HEK293T (cell line): ENCODE results near the gene OR4K13.

Source experiments
- ARNT ChIP-seq: fragments of 450-650 bp; IDR thresholded peaks from 2 replicates; pipeline ENCODE4 v1.6.1; 2017; ENCODE audit warnings: mild to moderate bottlenecking
- CTBP1 ChIP-seq: fragments of 450-650 bp; IDR thresholded peaks from 2 replicates; pipeline ENCODE4 v1.6.1; 2016; ENCODE audit warnings: borderline replicate concordance
- ELF4 ChIP-seq: fragments of 450-650 bp; IDR thresholded peaks from 2 replicates; pipeline ENCODE4 v1.6.1; 2017; ENCODE audit warnings: antibody characterized with exemption
- FOXA1 ChIP-seq: fragments of 450-650 bp; IDR thresholded peaks from 2 replicates; pipeline ENCODE4 v1.6.1; 2016; ENCODE audit warnings: mild to moderate bottlenecking
- FOXK2 ChIP-seq: fragments of 450-650 bp; IDR thresholded peaks from 2 replicates; pipeline ENCODE4 v1.6.1; 2016; ENCODE audit warnings: mild to moderate bottlenecking
- FOXM1 ChIP-seq: fragments of 450-650 bp; IDR thresholded peaks from 2 replicates; pipeline ENCODE4 v1.6.1; 2017; ENCODE audit warnings: mild to moderate bottlenecking, borderline replicate concordance
- HDGF ChIP-seq: fragments of 450-650 bp; IDR thresholded peaks from 2 replicates; pipeline ENCODE4 v1.6.1; 2017; ENCODE audit warnings: antibody characterized with exemption, borderline replicate concordance
- LEF1 ChIP-seq: fragments of 450-650 bp; IDR thresholded peaks from 2 replicates; pipeline ENCODE4 v1.6.1; 2017; ENCODE audit warnings: mild to moderate bottlenecking, borderline replicate concordance
- NFRKB ChIP-seq: fragments of 450-650 bp; IDR thresholded peaks from 2 replicates; pipeline ENCODE4 v1.6.1; 2016; ENCODE audit warnings: mild to moderate bottlenecking, moderate library complexity
- PKNOX1 ChIP-seq: fragments of 450-650 bp; IDR thresholded peaks from 2 replicates; pipeline ENCODE4 v1.6.1; 2016
- SUZ12 ChIP-seq: fragments of 450-650 bp; IDR thresholded peaks from 2 replicates; pipeline ENCODE4 v1.6.1; 2016; ENCODE audit warnings: mild to moderate bottlenecking
- TARDBP ChIP-seq: fragments of 450-650 bp; IDR thresholded peaks from 2 replicates; pipeline ENCODE4 v1.6.1; 2016
- ZNF384 ChIP-seq: fragments of 450-650 bp; IDR thresholded peaks from 2 replicates; pipeline ENCODE4 v1.6.1; 2016

- TF ChIP-seq ZNF384 (no peak), FOXK2 (no peak), NFRKB (no peak), ARNT (no peak), CTBP1 (no peak), TARDBP (no peak), PKNOX1 (no peak), FOXM1 (no peak), SUZ12 (no peak), FOXA1 (no peak), HDGF (no peak), ELF4 (no peak), LEF1 (no peak)
These were observed 34.0 kb downstream of the OR4K13 start, which contains the start of gene OR4Q2 for GRCh38 chr14:20001863-20002262.
